PC-9 (cell line): ENCODE results near the gene PEAK1. TPM values are rescaled to one million over a fixed set of nuclear protein-coding genes. Genes with fewer than 3 reads are reported as not detected.

Experiments used
- BruUV-seq: library from RNA; stranded (reverse); fragments of 400-500 nt; replicated peaks from 2 replicates; lab custom pipeline; 2021; lab: Mats Ljungman, UMichigan
- CTCF ChIA-PET: fragments of 300-600 bp; sonication (Branson Sonifier 250); formaldehyde crosslinking; loops from one replicate; lab custom pipeline; 2022; ENCODE audit warnings: antibody characterized with exemption; lab: Charles Lee
- POLR2A ChIA-PET: fragments of 300-600 bp; sonication (Branson Sonifier 250); formaldehyde crosslinking; loops from one replicate; lab custom pipeline; 2022; ENCODE audit warnings: antibody characterized with exemption; ENCODE audit not compliant: unreplicated experiment; lab: Charles Lee
- DNase-seq, 2 experiments: peaks; one replicate each; pipeline versions ENCODE4 v3.0.0 to v3.0.0-alpha.2; 2015 to 2022; ENCODE audit warnings: mixed read lengths in 1 of 2
- H2AFZ ChIP-seq: fragments of 200-600 bp; sonication (generic); 2 replicates; pipeline ENCODE4 v1.8.1; 2017; ENCODE audit warnings: antibody characterized with exemption
- H3F3A ChIP-seq: fragments of 200-600 bp; sonication (generic); 2 replicates; pipeline ENCODE4 v1.8.1; 2017; ENCODE audit warnings: antibody characterized with exemption, mild to moderate bottlenecking, low read depth; ENCODE audit not compliant: insufficient read depth
- H3K27ac ChIP-seq: fragments of 200-600 bp; sonication (generic); 2 replicates; pipeline ENCODE4 v1.6.1; 2016; ENCODE audit warnings: mixed run types
- H3K27me3 ChIP-seq: fragments of 200-600 bp; sonication (generic); 2 replicates; pipeline ENCODE4 v1.6.1; 2016; ENCODE audit warnings: low read depth, mixed run types; ENCODE audit not compliant: insufficient read depth
- H3K36me3 ChIP-seq: fragments of 200-600 bp; sonication (generic); 2 replicates; pipeline ENCODE4 v1.6.1; 2016; ENCODE audit warnings: low read depth, mixed run types
- H3K4me1 ChIP-seq: fragments of 200-600 bp; sonication (generic); replicated peaks from 2 replicates; pipeline ENCODE4 v1.6.1; 2016; ENCODE audit warnings: mixed run types; ENCODE audit not compliant: insufficient read depth
- H3K4me2 ChIP-seq: fragments of 200-600 bp; sonication (generic); 2 replicates; pipeline ENCODE4 v1.6.1; 2017; ENCODE audit warnings: mixed run types
- H3K4me3 ChIP-seq: fragments of 200-600 bp; sonication (generic); 2 replicates; pipeline ENCODE4 v1.6.1; 2016; ENCODE audit warnings: mixed run types
- H3K79me2 ChIP-seq: fragments of 200-600 bp; sonication (generic); 2 replicates; pipeline ENCODE4 v1.6.1; 2017; ENCODE audit warnings: low read depth, mixed run types
- H3K9me2 ChIP-seq: fragments of 200-600 bp; sonication (generic); 2 replicates; pipeline ENCODE4 v1.8.1; 2017; ENCODE audit warnings: mild to moderate bottlenecking; ENCODE audit not compliant: insufficient read depth
- H3K9me3 ChIP-seq: fragments of 200-600 bp; sonication (generic); 2 replicates; pipeline ENCODE4 v1.8.1; 2016; ENCODE audit warnings: low read depth; ENCODE audit not compliant: insufficient read depth
- H4K20me1 ChIP-seq: fragments of 200-600 bp; sonication (generic); 2 replicates; pipeline ENCODE4 v1.8.1; 2017; ENCODE audit not compliant: insufficient read depth
- CTCF ChIP-seq: fragments of 200-600 bp; sonication (generic); conservative IDR thresholded peaks from 2 replicates; pipeline ENCODE4 v1.6.1; 2017; ENCODE audit warnings: mixed run types, antibody characterized with exemption, mild to moderate bottlenecking, moderate library complexity
- EZH2 ChIP-seq: fragments of 200-600 bp; sonication (generic); IDR thresholded peaks from 2 replicates; pipeline ENCODE4 v1.8.0; 2017; ENCODE audit warnings: antibody characterized with exemption, low read depth
- intact Hi-C: fragments of 100-400 bp; cut with micrococcal nuclease; formaldehyde crosslinking; loops from one replicate; pipeline ENCODE4 v1.10.0; 2022; ENCODE audit not compliant: unreplicated experiment
- total RNA-seq: library from RNA; stranded (reverse); gene quantifications from 2 replicates; pipeline ENCODE4 v1.2.3, GENCODE V29; 2021

PEAK1 gene
- total RNA-seq, 1 experiment from 2014 or later, result 20.7 TPM

- BruUV-seq, result no TSS peak
- intact Hi-C loops, result no loop called here
- H3K9me3 ChIP-seq, result no peaks in the 10 kb centered on the region
- no peaks in the 10 kb centered on the region for H3K27me3 ChIP-seq
- no peaks in the 10 kb centered on the region for H3K36me3 ChIP-seq
- no peak overlapping the region for H3K27ac ChIP-seq
- no peak overlapping the region for H2AFZ ChIP-seq
- no peaks in the 10 kb centered on the region for H4K20me1 ChIP-seq
- CTCF ChIA-PET, result no interaction called here
- TF ChIP-seq CTCF (no peak), EZH2 (no peak)
- POLR2A ChIA-PET, result no interaction called here
- H3K9me2 ChIP-seq, result no peaks in the 10 kb centered on the region
- H3K4me2 ChIP-seq, result no peak overlapping the region
- DNase-seq, result no peak
- H3K79me2 ChIP-seq, result peaks cover 27% of the 10 kb centered on the region
- H3K4me3 ChIP-seq, result no peak overlapping the region
- no peaks in the 10 kb centered on the region for H3F3A ChIP-seq
- H3K4me1 ChIP-seq, result peaks cover 22% of the 10 kb centered on the region
These were observed 3.8 kb downstream of the PEAK1 start for GRCh38 chr15:77416148-77416455.

- POLR2A ChIA-PET, result no interaction called here
- no peaks in the 10 kb centered on the region for H3K9me2 ChIP-seq
These were observed 4.3 kb downstream of the PEAK1 start for GRCh38 chr15:77415450-77416147.

GRCh38 chr15:77414789-77415442 is 5.0 kb downstream of the PEAK1 start:
- no TSS peak for BruUV-seq
- Histone ChIP-seq H3K27me3 (no peaks in the 10 kb centered on the region), H3K4me2 (no peak overlapping the region), H3K36me3 (no peaks in the 10 kb centered on the region), H4K20me1 (no peaks in the 10 kb centered on the region), H2AFZ (no peak overlapping the region), H3K9me2 (no peaks in the 10 kb centered on the region), H3K4me3 (no peak overlapping the region), H3F3A (no peaks in the 10 kb centered on the region), H3K27ac (no peak overlapping the region), H3K4me1 (peaks cover 22% of the 10 kb centered on the region), H3K79me2 (peaks cover 28% of the 10 kb centered on the region), H3K9me3 (no peaks in the 10 kb centered on the region)
- no peak for DNase-seq
- POLR2A ChIA-PET, result no interaction called here
- no peak for TF ChIP-seq EZH2
- no peak for TF ChIP-seq CTCF
- intact Hi-C loops, result no loop called here
- CTCF ChIA-PET, result no interaction called here

More at GRCh38 chr15:77415450-77416147, 4.3 kb downstream of the PEAK1 start:
- Histone ChIP-seq H3K27ac (no peak overlapping the region), H3K27me3 (no peaks in the 10 kb centered on the region), H2AFZ (no peak overlapping the region), H3F3A (no peaks in the 10 kb centered on the region), H3K4me1 (peaks cover 22% of the 10 kb centered on the region), H3K36me3 (no peaks in the 10 kb centered on the region), H3K4me2 (no peak overlapping the region), H3K9me3 (no peaks in the 10 kb centered on the region), H3K79me2 (peaks cover 24% of the 10 kb centered on the region), H4K20me1 (no peaks in the 10 kb centered on the region), H3K4me3 (no peak overlapping the region)
- no TSS peak for BruUV-seq
- DNase-seq, result no peak
- intact Hi-C loops, result no loop called here
- TF ChIP-seq CTCF (no peak), EZH2 (no peak)
- CTCF ChIA-PET, result no interaction called here
